ENCODE data around the gene BSG. TPM values are rescaled to one million over a fixed set of nuclear protein-coding genes. Genes with fewer than 3 reads are reported as not detected.

The BSG gene
- total RNA-seq, 1 experiment from 2014 or later, result 1,167 TPM

Other genes starting within 250 kb of the BSG start
- gene MIER2, start 227.8 kb upstream of the BSG start, total RNA-seq (2014; rRNA removed; shearing (Covaris generic)), result 43.4 and 49.6 TPM in 2 replicates
- 9.2 and 13.9 TPM in 2 replicates for gene C2CD4C, start 163.4 kb upstream of the BSG start, total RNA-seq (2014; rRNA removed; shearing (Covaris generic))
- gene SHC2, start 111.6 kb upstream of the BSG start, total RNA-seq (2014; rRNA removed; shearing (Covaris generic)), result 5.3 and 6.9 TPM in 2 replicates
- 0.70 TPM in 1 of 2 replicates, not detected in the other for gene MADCAM1, start 76.1 kb upstream of the BSG start, total RNA-seq (2014; rRNA removed; shearing (Covaris generic))
- gene TPGS1, start 65.1 kb upstream of the BSG start, total RNA-seq (2014; rRNA removed; shearing (Covaris generic)), result 13.7 and 18.1 TPM in 2 replicates
- 180 and 192 TPM in 2 replicates for gene CDC34, start 40.8 kb upstream of the BSG start, total RNA-seq (2014; rRNA removed; shearing (Covaris generic))
- gene GZMM, start 28.5 kb upstream of the BSG start, total RNA-seq (2014; rRNA removed; shearing (Covaris generic)), result 0.38 and 1.6 TPM in 2 replicates
- 1.8 and 3.1 TPM in 2 replicates for gene HCN2, start 17.3 kb downstream of the BSG start, total RNA-seq (2014; rRNA removed; shearing (Covaris generic))
- 120 and 128 TPM in 2 replicates for gene POLRMT, start 60.9 kb downstream of the BSG start, total RNA-seq (2014; rRNA removed; shearing (Covaris generic))
- gene FGF22, start 67.3 kb downstream of the BSG start, total RNA-seq (2014; rRNA removed; shearing (Covaris generic)), result not detected in 2 replicates
- gene RNF126, start 90.6 kb downstream of the BSG start, total RNA-seq (2014; rRNA removed; shearing (Covaris generic)), result 119 and 128 TPM in 2 replicates
- 7.4 and 9.7 TPM in 2 replicates for gene FSTL3, start 103.8 kb downstream of the BSG start, total RNA-seq (2014; rRNA removed; shearing (Covaris generic))
- not detected in 2 replicates for gene PRSS57, start 122.9 kb downstream of the BSG start, total RNA-seq (2014; rRNA removed; shearing (Covaris generic))
- gene PALM, start 136.3 kb downstream of the BSG start, total RNA-seq (2014; rRNA removed; shearing (Covaris generic)), result 28.7 and 34.6 TPM in 2 replicates
- gene MISP, start 178.5 kb downstream of the BSG start, total RNA-seq (2014; rRNA removed; shearing (Covaris generic)), result 0.11 and 0.31 TPM in 2 replicates
- 460 and 481 TPM in 2 replicates for gene PTBP1, start 224.9 kb downstream of the BSG start, total RNA-seq (2014; rRNA removed; shearing (Covaris generic))
- gene PLPPR3, start 249.4 kb downstream of the BSG start, total RNA-seq (2014; rRNA removed; shearing (Covaris generic)), result 52.0 and 53.8 TPM in 2 replicates